Lower leg skin (tissue), 4 donors: ENCODE data around the gene PTGR3. TPM values are rescaled to one million over a fixed set of nuclear protein-coding genes. Genes with fewer than 3 reads are reported as not detected.

ENCODE experiments used
- DNase-seq, 2 donors: peaks; one replicate each; pipeline ENCODE4 v3.0.0-alpha.2; 2019; ENCODE audit warnings: low spot score in 2 of 2
- H3K4me3 ChIP-seq: fragments of 200-600 bp; sonication (generic); 2 replicates; pipeline ENCODE4 v1.5.1; 2017; ENCODE audit warnings: mild to moderate bottlenecking, low read depth; ENCODE audit not compliant: poor library complexity, severe bottlenecking
- CTCF ChIP-seq, 3 donors: fragments of 450-650 bp; IDR thresholded peaks; one replicate each; pipeline ENCODE4 v1.5.1; 2016; ENCODE audit warnings: antibody characterized with exemption in 3 of 3, mild to moderate bottlenecking in 3 of 3, moderate library complexity in 2 of 3
- POLR2A ChIP-seq, 2 donors: fragments of 450-650 bp; IDR thresholded peaks; one replicate each; pipeline ENCODE4 v1.6.1; 2016 to 2017; ENCODE audit warnings: antibody characterized with exemption in 2 of 2, mild to moderate bottlenecking in 1 of 2, moderate library complexity in 1 of 2
- WGBS, 2 donors: methylation state at CpG; one replicate each; pipeline ENCODE4 v1.1.5; 2018; 5-methylcytosine and 5-hydroxymethylcytosine counted together
- intact Hi-C: fragments of 100-400 bp; cut with DNase I; formaldehyde crosslinking; loops from one replicate; pipeline ENCODE4 v1.15.0; 2023; ENCODE audit warnings: low total_unique reads
- total RNA-seq, 4 donors: library from RNA; depleted of rRNA; stranded (reverse); fragments of >200 nt; gene quantifications; one replicate each; pipeline ENCODE4 v1.1.0, GENCODE V29; 2016

PTGR3 gene
- total RNA-seq, 4 donors from 2014 or later, result 11.7 to 29.3 (median 24.2) TPM

DNA sequence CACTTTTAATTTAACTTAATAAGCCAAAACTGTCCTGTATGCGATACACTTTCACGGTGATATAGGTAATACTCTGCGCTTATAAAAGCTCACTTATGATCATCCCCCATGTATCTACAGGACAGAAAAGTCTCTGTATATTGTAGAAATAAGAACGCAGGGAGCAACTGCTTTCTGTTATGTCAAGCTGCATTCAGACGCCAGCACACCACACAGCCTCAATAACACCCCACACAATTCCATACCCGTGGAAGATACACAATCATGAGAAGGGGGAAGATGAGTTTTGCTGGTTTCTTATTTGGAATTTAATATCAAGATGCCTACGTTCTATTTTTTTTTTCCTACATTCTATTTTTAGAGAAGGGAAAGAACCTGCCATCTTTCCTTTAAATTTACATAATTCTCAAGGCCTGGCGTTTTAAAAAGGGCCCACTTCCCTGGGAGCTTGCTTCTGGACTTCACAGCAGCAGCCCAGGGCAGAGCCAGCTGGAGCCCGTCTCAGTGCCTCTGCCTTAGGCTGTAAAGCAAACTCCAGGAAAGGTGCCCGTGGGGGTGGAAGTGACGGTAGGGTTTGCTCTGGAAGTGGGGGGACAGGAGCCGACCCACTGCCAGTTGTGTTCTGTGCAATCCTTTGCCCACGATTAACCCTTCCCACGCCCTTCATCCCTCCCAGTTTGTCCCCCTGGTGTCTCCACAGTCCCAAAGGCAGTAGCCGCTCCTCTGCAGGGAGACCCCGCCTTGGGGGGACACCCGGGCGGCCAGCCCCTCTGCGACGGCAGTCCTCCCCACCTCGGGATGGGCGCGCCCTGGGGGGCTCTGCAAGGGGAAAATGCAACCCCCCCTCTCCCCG lies 5.3 kb downstream of the PTGR3 start:
- intact Hi-C loops, result no loop called here
- no peak overlapping the region for H3K4me3 ChIP-seq
- DNase-seq, result no peak
- 27 to 41% methylated on average over 24 of the region's 24 CpGs for WGBS, 2 donors
- TF ChIP-seq CTCF (IDR thresholded peaks at IDR 0.05), result no peak
- no peak for TF ChIP-seq POLR2A (IDR thresholded peaks at IDR 0.05)

DNA sequence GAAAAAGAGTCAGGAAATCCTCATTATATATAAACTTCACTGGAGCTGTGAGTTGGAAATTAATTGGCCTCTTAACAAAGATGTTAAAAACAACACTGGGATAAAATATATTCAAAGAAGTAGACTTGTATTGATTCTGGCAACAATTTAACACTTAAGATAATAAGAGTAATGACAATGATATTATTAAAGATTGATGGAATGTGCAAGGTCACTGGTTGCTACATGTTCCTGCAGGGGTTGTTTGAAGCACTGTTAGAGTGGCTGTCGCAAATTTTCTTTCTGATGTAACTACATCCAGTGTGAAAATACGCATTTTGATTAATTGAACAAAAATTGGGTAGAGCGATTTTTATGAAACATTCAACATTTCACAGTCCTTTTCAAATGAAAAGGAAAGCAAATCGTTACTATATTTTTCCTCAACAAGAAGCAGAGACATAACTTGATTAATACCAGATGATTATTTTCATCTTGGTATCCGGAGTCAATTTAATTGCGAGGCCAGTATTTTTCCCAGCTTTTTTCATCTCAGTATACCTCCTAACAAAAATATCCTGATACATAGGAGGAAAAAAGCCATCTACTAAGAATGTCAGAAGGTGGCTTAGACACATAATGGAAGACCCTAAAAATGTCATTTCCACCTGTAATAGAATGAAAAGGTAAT lies 6.1 kb downstream of the PTGR3 start:
- no peak for DNase-seq
- 67 to 68% methylated on average over 6 of the region's 6 CpGs for WGBS, 2 donors
- TF ChIP-seq CTCF (IDR thresholded peaks at IDR 0.05), result no peak
- no peak for TF ChIP-seq POLR2A (IDR thresholded peaks at IDR 0.05)
- H3K4me3 ChIP-seq, result no peak overlapping the region
- intact Hi-C loops, result no loop called here

DNA sequence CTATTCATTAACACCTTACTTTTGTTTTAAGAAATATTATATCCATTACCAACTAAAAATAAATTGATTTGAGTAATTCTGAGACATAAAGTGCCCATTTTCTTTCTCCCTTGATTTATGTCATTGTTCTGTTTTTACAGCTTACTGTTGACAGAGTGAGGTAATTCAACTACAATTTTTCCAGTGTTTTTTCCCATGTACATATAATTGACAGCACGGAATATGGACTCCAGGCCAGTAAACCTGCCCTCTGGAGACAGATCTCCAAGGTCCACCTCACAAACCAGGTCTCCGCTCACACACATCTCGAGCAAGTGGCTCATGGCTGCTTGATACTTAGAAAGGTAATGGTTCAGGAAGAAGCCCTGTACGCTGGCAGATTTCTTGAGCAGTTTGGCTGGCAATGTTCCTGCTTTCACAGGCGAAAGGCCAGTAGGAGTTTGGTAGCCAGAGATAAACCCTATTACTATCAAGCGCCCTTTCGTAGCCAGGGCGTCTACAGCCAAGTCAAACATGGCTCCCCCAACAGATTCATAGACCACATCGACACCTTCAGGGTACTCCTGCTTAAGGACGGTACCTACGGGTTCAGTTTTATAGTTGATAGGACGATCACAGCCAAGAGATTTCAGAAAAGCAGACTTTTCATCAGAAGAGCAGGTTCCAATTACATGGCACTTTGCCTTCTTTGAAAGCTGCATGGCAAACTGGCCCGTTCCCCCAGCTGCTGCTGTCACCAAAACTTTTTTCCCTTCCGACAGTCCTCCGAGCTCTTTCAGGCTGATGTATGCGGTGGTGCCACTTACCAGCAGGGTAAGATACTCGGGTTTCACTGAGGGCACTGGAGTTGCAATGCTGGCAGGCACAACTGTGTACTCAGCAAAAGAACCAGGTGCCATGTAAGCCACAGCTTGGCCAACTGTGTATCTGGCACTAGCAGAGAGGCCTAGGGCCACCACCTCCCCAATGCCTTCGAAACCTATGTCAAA lies 7.4 kb downstream of the PTGR3 start:
- TF ChIP-seq CTCF (IDR thresholded peaks at IDR 0.05) (no peak), POLR2A (IDR thresholded peaks at IDR 0.05) (no peak)
- DNase-seq, result no peak
- 85 to 89% methylated on average over 18 of the region's 18 CpGs for WGBS, 2 donors
- intact Hi-C loops, result no loop called here
- H3K4me3 ChIP-seq, result no peak overlapping the region

DNA sequence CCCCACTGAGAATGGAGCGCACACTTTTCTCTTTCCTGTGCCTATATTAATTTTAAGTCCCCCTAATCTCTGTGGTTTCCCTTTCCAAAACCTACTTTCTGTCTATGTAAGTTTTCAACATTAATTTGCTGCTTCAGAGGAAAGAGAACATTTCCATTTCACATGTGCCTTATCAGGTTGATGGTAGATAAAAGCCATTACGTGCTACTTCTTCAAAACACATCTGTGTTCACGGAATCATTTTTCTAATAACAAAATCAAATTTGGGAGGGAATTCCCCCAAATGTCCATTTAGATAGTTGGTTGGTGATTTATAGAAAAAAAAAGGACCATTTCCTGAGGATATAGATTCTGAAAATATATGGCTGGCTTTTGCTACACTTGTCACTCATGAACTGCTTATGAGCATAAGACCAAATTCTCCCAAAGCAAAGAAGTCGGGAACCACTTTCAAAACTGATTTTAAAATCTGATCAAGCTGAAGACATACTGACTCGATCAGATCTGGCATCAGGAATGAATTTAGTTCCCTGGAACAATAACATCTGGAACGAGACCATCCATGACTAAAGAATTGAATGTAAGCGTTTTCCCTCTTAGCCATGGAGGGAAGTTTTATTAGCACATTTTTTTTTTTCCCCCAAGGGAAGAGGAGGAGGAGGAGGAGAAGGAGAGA lies 8.2 kb downstream of the PTGR3 start:
- intact Hi-C loops, result no loop called here
- no peak for DNase-seq
- no peak for TF ChIP-seq CTCF (IDR thresholded peaks at IDR 0.05)
- no peak for TF ChIP-seq POLR2A (IDR thresholded peaks at IDR 0.05)
- WGBS, 2 donors, result 57 to 59% methylated on average over 7 of the region's 7 CpGs
- H3K4me3 ChIP-seq, result no peak overlapping the region

- TF ChIP-seq POLR2A (IDR thresholded peaks at IDR 0.05) (no peak), CTCF (IDR thresholded peaks at IDR 0.05) (no peak)
Measured at GRCh38 chr18:75200071-75200470, 8.9 kb downstream of the PTGR3 start.

More at GRCh38 chr18:75200071-75200470, 8.9 kb downstream of the PTGR3 start:
- WGBS, 2 donors, result 96 to 97% methylated on average over 13 of the region's 13 CpGs
- H3K4me3 ChIP-seq, result no peak overlapping the region
- no peak for DNase-seq
- intact Hi-C loops, result no loop called here
